Activated T-cell treated with anti-CD3 and anti-CD28 coated beads, Interleukin-2, amount 50 U/mL, for 24 hours (primary cell): ENCODE measurements around the gene ADCY7.

Experiments used
- DNase-seq: peaks from one replicate; pipeline ENCODE4 v3.0.0-alpha.2; 2020
- H3K27ac Mint-ChIP-seq: 2 replicates; pipeline ENCODE4 v1.8.0; 2020; ENCODE audit warnings: mild to moderate bottlenecking, mixed read lengths
- H3K27me3 Mint-ChIP-seq: 2 replicates; pipeline ENCODE4 v1.8.0; 2020; ENCODE audit warnings: mixed read lengths
- H3K36me3 Mint-ChIP-seq: 2 replicates; pipeline ENCODE4 v1.8.0; 2020; ENCODE audit warnings: low read depth, mixed read lengths
- H3K4me1 Mint-ChIP-seq: 2 replicates; pipeline ENCODE4 v1.8.0; 2020; ENCODE audit warnings: low read depth, mixed read lengths
- H3K4me3 Mint-ChIP-seq: 2 replicates; pipeline ENCODE4 v1.8.0; 2020; ENCODE audit warnings: mild to moderate bottlenecking, moderate library complexity, mixed read lengths
- H3K9me3 Mint-ChIP-seq: 2 replicates; pipeline ENCODE4 v1.8.0; 2020; ENCODE audit warnings: mixed read lengths

The ADCY7 gene

DNA sequence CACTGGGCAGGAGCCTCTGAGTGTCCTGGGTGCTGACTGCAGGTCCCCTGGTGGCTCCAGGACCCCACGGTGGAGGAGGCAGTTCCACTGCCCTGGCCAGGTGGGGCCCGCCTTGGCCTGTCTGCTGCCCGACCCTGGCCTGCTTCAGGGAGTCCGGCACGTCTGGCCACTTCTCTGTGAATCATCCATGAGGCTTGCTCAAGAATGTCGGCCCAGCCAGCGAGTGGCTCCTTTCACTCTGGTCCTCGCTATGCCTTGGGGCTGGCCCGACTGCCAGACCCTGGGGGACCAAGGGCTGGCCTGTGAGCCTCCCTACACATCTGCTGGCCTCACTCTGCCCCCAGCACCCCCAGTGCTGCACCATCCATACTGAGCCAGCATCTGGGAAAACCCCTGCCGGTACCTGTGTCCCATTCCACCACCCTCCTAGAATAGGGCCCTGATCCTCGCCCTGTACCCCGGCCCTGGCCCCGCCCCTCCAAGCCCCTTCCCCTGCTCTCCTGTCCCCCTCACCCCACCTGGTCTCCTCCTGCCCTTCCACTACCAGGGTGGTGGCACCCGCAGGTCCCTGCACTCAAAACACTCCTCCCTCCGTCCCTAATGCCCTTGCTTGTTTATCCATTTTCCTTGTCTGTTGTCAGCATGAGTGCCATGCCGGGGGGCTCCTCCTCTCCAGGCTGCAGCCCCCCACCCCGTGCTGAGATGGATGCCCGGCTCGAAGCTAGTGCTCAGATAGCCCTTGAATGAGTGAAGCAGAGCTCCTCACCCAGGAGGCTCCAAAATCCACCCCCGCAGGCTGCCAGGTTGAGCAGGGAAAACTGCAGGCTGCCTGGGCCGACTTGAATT lies 35.5 kb downstream of the ADCY7 start:
- no peak overlapping the region for H3K4me3 Mint-ChIP-seq
- peak; percentile 24 for DNase-seq
- no peaks in the 10 kb centered on the region for H3K9me3 Mint-ChIP-seq
- peaks cover 79% of the 10 kb centered on the region for H3K36me3 Mint-ChIP-seq
- no peaks in the 10 kb centered on the region for H3K27me3 Mint-ChIP-seq
- no peak overlapping the region for H3K27ac Mint-ChIP-seq
- H3K4me1 Mint-ChIP-seq = peaks cover 1% of the 10 kb centered on the region

- H3K27ac Mint-ChIP-seq = peak overlapping the region; percentile 81
- DNase-seq = peak; percentile 20
- H3K27me3 Mint-ChIP-seq = no peaks in the 10 kb centered on the region
- H3K9me3 Mint-ChIP-seq = no peaks in the 10 kb centered on the region
- no peak overlapping the region for H3K4me3 Mint-ChIP-seq
- peaks cover 79% of the 10 kb centered on the region for H3K36me3 Mint-ChIP-seq
- H3K4me1 Mint-ChIP-seq = peaks cover 1% of the 10 kb centered on the region
Measured at GRCh38 chr16:50302472-50303005, 36.2 kb downstream of the ADCY7 start.

- Mint-ChIP-seq H3K27me3 (no peaks in the 10 kb centered on the region), H3K9me3 (no peaks in the 10 kb centered on the region), H3K27ac (peak overlapping the region; percentile 81), H3K36me3 (peaks cover 77% of the 10 kb centered on the region), H3K4me3 (no peak overlapping the region), H3K4me1 (peaks cover 1% of the 10 kb centered on the region)
- peak; percentile 22 for DNase-seq
Measured at GRCh38 chr16:50303041-50303604, 36.8 kb downstream of the ADCY7 start.

DNA sequence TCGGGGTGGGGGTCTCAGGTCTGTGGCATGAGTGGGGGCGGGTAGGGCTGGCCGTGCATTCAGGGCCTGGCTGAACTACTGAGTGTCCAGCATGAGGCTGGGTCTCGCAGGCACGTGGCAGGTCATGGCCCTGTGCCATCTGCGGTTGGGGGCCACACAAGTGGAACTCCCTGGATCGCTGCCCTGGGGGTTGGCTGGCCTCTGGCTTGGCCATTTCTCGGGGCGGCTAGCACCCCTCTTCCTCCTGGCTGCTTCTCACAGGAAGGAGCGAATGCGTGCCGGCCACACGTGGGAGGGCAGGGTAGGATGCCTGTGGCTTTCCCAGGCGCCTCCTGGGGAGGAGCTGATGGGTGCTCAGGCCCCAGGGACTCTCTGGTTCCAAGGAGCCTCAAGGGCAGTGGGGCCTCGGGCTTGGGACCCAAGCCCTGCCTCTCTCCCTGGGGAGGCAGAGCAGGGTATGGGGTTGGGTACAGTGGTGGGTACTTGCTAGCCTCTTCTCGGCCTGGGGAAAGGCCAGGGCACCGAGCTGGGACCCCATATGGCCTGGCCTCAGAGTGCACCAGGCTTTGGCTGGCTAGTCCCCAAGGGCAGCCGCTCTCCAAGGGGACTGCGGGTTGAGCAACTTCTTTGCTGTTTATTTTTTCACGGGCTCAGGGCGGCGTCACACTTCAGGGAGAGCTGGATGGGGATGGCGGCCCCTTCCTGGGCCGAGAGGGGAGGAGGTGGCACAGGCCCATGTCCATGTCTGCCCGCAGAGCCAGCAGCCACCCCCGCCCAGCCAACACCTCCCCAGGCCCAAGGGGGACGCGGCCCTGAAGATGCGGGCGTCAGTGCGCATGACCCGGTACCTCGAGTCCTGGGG lies 37.5 kb downstream of the ADCY7 start:
- peaks cover 1% of the 10 kb centered on the region for H3K4me1 Mint-ChIP-seq
- no peaks in the 10 kb centered on the region for H3K27me3 Mint-ChIP-seq
- peak; percentile 26 for DNase-seq
- peaks cover 77% of the 10 kb centered on the region for H3K36me3 Mint-ChIP-seq
- H3K9me3 Mint-ChIP-seq = no peaks in the 10 kb centered on the region
- H3K27ac Mint-ChIP-seq = peak overlapping the region; percentile 81
- no peak overlapping the region for H3K4me3 Mint-ChIP-seq

- H3K4me3 Mint-ChIP-seq = no peak overlapping the region
- peak overlapping the region; percentile 69 for H3K27ac Mint-ChIP-seq
- H3K36me3 Mint-ChIP-seq = peaks cover 80% of the 10 kb centered on the region
- no peaks in the 10 kb centered on the region for H3K9me3 Mint-ChIP-seq
- H3K4me1 Mint-ChIP-seq = peaks cover 2% of the 10 kb centered on the region
- DNase-seq = peak; percentile 27
- H3K27me3 Mint-ChIP-seq = no peaks in the 10 kb centered on the region
Measured at GRCh38 chr16:50304467-50305440, 38.4 kb downstream of the ADCY7 start.

DNA sequence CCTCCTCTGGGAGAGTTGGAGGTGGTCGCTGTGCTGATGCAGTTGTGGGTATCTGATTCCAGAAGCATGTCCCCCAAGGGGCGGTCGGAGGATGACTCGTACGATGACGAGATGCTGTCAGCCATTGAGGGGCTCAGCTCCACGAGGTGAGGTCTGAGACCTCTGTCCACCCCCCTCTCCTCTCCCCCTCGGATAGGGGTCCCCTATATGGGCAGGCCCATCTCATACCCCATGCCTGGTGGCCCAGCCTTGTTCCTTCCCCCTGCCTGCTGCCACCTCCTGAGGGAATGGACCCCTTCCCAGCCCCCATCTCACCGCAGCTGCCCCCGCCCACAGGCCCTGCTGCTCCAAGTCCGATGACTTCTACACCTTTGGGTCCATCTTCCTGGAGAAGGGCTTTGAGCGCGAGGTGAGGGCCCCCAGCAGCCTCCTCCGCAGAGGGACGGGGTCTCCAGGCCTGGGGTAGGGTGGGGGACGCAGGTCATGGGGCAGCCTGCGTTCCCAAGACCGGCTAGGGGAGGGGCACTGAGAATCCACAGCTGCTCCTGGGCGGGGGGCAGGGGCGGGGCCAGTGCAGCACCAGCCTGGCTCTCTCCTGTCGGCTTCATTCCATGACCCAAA lies 39.2 kb downstream of the ADCY7 start:
- Mint-ChIP-seq H3K9me3 (no peaks in the 10 kb centered on the region), H3K27ac (no peak overlapping the region), H3K4me1 (peaks cover 4% of the 10 kb centered on the region), H3K36me3 (peaks cover 84% of the 10 kb centered on the region), H3K27me3 (no peaks in the 10 kb centered on the region), H3K4me3 (no peak overlapping the region)
- DNase-seq = no peak

DNA sequence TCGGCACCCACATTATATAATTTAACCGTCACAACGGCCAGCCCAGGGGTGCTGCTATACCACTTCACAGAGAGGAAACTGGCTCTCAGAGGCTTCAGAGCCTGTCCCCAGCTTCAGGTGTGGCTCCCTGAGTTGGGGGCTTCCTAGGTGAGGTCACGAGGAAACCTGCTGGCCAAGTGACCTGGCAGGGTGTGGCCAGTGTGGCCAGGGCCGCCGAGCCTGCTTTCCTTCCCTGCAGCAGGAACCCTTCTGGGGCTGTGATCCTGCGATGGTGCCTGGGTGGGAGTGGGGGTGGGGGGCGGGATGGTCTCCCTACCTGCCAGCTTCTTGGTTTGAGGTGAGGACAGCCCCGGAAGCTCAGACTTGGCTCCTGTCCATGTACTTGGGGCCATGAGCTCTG lies 39.9 kb downstream of the ADCY7 start:
- Mint-ChIP-seq H3K4me1 (peaks cover 4% of the 10 kb centered on the region), H3K27ac (peak overlapping the region; percentile 63), H3K4me3 (no peak overlapping the region), H3K9me3 (no peaks in the 10 kb centered on the region), H3K27me3 (no peaks in the 10 kb centered on the region), H3K36me3 (peaks cover 81% of the 10 kb centered on the region)
- peak; percentile 27 for DNase-seq

GRCh38 chr16:50308237-50308965 lies 42.0 kb downstream of the ADCY7 start:
- peak overlapping the region; percentile 86 for H3K27ac Mint-ChIP-seq
- no peaks in the 10 kb centered on the region for H3K9me3 Mint-ChIP-seq

GRCh38 chr16:50309156-50309526 lies 42.8 kb downstream of the ADCY7 start:
- peaks cover 20% of the 10 kb centered on the region for H3K4me1 Mint-ChIP-seq
- no peak for DNase-seq
- no peak overlapping the region for H3K4me3 Mint-ChIP-seq
- H3K27me3 Mint-ChIP-seq = no peaks in the 10 kb centered on the region
- H3K36me3 Mint-ChIP-seq = peaks cover 79% of the 10 kb centered on the region
- H3K9me3 Mint-ChIP-seq = no peaks in the 10 kb centered on the region
- peak overlapping the region; percentile 54 for H3K27ac Mint-ChIP-seq

More at GRCh38 chr16:50308237-50308965, 42.0 kb downstream of the ADCY7 start:
- Mint-ChIP-seq H3K4me1 (peaks cover 13% of the 10 kb centered on the region), H3K36me3 (peaks cover 78% of the 10 kb centered on the region), H3K4me3 (no peak overlapping the region), H3K27me3 (no peaks in the 10 kb centered on the region)
- peak; percentile 31 for DNase-seq

DNA sequence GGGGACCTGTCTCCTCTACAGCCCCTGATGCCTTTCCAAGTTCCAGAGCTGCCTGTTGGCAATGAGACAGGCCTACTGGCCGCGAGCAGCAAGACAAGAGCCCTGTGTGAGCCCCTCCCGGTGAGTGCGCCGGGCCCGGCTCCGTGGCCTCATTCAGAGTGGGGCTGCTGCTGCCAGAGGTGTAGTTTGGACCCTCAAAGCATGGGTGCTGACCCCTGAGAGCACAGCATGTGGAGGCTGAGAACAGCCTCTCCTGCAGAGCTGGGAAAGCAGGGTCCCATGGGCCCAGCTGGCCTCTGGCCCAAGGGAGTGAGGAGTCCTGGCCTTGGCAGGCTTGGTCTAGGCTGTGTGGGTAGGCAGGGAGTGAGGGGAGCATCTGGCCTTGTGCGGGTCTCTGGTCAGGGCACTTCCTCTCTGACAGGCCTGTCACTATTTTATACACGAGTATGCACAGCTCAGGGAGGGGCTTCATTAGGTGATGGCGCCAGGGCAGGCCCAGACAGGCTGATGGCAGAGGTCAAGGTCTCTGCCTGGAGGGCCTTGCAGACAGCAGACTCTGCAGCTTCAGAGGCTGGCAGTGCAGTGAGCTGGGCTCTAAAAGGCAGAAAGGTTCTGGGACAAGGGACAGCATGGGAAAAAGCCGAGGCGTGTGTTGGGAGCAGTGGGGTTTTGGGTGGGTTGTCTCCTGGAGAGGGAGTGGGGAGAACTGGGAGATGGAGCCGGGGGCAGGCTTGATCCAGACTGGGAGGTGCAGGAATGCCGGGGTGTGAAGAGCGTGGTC lies 43.4 kb downstream of the ADCY7 start:
- H3K27ac Mint-ChIP-seq = peak overlapping the region; percentile 54
- peaks cover 23% of the 10 kb centered on the region for H3K4me1 Mint-ChIP-seq
- no peaks in the 10 kb centered on the region for H3K27me3 Mint-ChIP-seq
- no peak overlapping the region for H3K4me3 Mint-ChIP-seq
- DNase-seq = peak; percentile 29
- no peaks in the 10 kb centered on the region for H3K9me3 Mint-ChIP-seq
- H3K36me3 Mint-ChIP-seq = peaks cover 81% of the 10 kb centered on the region

- peak overlapping the region; percentile 59 for H3K27ac Mint-ChIP-seq
- peak; percentile 34 for DNase-seq
- H3K9me3 Mint-ChIP-seq = no peaks in the 10 kb centered on the region
- H3K4me1 Mint-ChIP-seq = peaks cover 25% of the 10 kb centered on the region
- H3K27me3 Mint-ChIP-seq = no peaks in the 10 kb centered on the region
- no peak overlapping the region for H3K4me3 Mint-ChIP-seq
- H3K36me3 Mint-ChIP-seq = peaks cover 81% of the 10 kb centered on the region
Measured at GRCh38 chr16:50310308-50311133, 44.2 kb downstream of the ADCY7 start.
